ENCODE data around the gene SLC22A15.

GRCh38 chr1:115976062-115976920 lies at the start of gene SLC22A15:
- no peak for TF ChIP-seq CTCF (IDR thresholded peaks at IDR 0.05; ENCODE audit: insufficient read depth, low read length)
- peak; percentile 39 for TF ChIP-seq REST (IDR thresholded peaks at IDR 0.05; ENCODE audit: insufficient replicate concordance, low read depth)

Measured in HL-60 (cell line).